Measurements from ENCODE around the gene SLC6A9.
A peak's percentile ranks its signal among the peaks of the same experiment; 100 is the strongest.

Gene SLC6A9

DNA sequence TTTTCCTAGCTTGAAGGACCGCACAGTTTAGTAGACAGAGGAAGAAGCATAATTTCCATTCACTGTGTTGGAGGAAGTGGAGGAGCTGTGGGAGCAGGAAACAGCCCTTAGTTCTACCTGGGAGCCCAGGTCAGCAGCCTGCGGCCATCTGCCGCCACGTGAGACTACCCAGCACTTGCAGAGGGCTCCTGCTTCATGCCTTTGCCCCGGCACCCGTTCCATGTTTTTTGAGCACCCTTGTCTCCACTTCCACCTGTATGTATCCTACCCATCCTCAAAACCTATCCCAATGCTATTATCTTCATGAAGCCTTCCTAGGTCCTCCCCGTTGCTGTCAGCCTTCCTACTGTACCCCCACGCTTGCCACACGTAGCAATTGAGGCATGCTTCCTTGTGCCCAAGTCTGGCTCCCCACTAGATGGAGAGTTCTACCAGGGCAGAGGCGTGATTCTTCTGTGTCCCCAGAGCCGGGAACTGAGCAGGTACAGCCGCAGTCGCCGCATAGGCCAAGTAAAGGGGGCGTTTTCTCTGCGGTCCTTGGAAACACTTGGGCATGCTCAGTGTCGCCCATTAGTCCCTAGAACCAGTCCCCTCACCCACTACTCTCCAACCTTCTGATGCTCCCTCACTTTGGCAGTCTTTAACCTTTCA lies 1.9 kb downstream of the SLC6A9 start:
- peak; percentile 28 for DNase-seq (ENCODE audit: low read depth)

DNA sequence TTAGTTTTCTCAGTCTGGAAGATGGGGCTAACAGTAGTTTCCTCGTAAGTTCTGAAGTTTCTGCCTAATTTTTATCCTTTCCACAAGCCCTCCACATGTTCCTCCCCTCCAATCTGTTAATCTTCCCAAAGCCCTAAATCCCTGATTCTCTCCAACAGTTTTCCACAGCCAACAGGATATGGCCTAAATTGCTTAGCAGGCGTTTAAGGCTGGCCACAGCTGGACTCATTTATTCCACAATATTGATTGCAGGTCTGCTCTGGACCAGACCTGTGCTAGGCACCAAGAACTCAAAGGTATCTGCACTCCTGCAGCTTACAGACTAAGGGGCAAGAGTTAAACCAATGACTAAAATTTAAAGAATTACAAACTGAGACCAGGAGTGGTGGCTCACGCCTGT lies 3.9 kb downstream of the SLC6A9 start:
- DNase-seq (ENCODE audit: low read depth), result no peak

DNA sequence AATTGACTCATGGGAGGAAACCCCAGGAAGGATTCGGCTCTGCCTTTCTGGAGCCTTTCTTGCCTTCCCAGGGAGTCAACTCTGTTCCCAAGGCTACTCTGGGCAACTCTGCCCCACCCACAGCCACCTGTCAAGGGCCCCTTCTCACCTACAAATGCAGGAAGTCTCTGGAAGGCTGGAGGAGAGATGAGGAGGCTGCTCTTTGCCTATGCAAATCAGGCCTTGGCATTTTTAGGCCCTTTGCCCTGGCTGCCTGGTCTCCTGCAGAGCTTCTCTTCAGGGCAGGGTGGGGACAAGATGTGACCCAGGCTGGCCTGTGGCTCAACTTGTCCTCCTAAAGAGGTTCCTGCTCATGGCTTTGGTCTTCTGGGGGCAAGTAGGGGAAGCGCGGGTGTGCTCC lies 5.4 kb downstream of the SLC6A9 start:
- no peak for DNase-seq (ENCODE audit: low read depth)

DNA sequence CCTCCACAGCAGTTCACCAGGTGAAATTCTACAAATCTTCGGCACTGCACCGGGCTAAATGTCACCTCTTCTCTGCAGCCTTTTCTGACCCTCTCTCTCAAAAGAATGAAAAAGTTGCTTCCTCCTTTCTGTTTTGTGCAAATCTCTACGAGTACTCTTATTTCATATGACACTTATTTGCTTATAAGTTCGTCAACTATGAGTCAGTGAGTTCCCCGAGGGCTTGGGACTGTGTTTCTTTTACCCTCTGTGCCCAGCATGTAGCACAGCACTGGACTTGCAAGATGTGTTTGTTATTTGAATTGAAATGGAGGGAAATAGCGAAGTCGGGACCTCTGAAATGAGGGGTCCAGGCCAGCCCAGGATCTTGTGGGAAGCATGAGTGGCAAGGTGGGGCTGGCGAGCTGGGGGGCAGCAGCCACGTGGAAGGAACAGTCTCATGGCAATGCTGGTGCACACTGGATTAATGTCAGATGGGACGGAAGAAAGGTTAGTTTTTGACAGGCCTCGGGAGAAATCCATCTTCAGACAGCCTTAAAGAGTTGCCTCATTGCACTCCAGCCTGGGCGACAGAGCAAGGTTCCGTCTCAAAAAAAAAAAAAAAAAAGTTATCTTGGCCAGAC lies 6.2 kb downstream of the SLC6A9 start:
- DNase-seq (ENCODE audit: low read depth), result no peak

DNA sequence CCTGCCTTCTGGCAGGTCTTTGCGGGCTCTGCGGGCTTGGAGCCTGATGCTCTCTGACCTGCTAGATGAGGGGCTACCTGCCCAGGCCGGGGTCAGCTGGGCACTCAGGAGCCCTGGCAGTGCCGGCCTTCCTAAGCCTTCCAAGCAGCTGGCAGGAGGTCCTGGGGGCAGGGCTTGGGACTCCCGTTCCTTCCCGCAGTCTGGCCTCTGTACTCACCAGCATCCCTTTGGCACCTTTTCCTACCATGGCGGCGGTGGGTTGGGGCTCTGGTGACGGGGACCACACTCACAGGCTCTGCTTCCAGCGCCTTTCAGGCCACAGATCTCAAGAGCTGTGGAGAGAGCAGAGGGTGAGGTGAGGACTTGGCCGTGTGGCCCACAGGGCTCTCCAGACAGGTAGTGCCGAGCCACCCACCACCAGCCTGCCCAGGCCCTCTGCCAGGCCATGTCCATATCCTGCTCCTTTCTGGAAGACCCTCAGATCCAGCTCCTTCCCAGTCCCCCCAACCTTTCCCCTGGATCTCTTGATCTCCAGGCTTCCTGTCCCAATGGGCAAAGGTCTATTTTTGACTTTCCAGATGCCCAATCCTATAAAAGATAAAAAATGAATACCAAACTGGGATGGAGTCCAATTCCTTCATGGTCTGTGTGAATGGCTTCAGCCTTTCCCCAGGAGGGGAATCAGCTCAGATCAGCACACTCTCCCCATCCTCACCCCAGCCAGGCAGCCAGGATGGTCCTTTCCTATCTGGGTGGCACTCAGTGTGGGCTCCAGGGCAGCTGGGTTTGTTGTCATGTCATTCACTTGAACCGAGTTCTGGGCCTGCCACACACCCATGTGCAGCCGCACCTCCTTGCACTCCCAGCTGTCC lies 7.0 kb downstream of the SLC6A9 start:
- DNase-seq (ENCODE audit: low read depth), result no peak

DNA sequence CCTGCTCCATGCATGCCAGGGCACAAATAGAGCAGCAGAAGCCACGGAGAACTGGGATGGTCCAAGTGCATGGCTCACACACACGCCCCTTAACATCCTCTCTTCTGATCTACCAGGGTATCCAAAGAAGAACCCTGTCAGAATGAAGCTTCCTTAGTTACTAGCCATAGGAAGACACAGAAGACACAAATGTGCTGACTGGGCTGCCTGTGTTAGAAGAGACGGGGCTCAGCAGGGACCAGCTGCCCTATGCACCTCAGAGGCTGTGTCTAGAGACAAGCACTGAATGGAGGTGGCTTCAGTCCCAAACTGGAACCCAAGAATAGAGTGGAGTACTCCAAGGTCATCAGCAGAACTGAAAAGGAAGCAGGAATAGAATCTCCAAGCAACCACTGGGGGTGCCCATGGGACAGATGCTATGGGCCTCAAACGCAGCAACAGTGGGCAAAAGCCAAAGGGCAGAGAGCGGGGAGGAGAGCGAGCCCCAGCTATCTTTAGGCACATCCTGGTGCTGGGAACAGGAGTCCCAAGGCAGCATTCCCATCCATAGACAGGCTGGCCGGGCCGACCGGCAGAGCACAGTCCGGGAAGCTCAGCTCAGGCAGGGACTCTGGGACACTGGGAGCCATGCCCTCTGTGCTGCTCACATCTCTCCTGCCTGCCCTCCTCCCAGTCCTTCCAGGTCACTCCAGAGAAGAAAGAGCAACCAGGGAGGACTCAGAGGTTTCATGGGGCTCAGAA lies 9.5 kb downstream of the SLC6A9 start:
- no peak for DNase-seq (ENCODE audit: low read depth)

DNA sequence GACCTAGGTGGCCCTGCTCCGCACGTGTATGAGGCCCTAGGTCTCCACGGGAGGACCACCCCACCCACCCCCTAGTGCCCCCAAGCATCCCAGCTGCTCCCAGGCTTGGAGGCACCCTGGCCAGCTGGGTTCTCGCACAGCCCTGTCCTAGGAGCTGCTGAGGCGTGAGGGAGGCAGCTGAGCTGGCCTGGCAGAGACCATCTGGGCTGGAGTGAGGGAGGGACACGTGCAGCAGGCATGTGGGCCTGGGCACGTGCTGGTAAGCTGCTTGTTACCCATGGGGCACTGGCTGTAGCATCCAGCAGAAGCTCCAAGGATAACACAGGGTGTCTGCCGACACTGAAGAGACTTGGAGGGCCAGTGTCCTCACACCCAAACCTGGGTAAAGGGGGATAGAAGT lies 10.1 kb downstream of the SLC6A9 start:
- no peak for DNase-seq (ENCODE audit: low read depth)

DNA sequence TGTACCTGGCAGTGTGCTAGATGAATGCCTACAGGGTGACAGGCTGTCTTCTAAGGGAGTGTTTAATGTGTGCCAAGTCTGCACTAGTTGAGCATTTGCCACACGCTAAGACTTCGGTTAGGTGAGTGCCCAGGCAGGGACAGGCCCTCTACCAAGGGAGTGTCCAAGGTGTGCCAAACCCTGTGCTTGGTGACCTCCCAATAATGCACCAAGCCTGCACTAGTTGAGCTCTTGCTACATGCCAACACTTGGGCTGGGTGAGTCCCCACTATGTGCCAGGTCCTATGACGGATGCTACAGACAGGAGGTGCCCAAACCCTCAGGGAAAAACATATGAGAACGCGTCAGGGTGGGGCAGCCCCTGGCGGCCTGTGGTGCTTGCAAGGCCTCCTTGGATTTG lies 10.8 kb downstream of the SLC6A9 start:
- no peak for DNase-seq (ENCODE audit: low read depth)

DNA sequence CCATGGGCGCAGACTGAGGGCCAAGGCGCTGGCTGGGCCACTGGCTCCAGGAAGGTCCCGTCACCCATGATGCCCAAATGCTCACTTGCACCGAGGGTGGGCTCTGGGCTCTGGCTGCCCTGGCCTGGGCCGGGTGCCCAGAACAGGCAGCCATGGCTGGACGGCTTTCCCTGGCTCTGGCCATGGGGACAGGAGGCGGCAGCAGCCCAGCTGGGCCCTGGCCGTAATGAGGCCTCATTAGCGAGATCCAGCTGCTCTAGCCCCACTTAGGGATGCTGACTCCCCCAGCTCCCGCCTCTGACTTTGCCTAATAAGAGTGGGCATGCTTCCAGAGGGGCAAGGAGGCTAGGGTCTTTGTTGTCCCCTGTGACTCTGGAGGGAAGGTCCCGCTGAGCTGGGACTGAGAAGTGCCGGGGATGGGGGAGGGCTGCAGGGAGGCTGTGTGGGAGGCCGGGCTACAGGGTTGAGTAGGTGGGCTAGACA lies 11.8 kb downstream of the SLC6A9 start:
- no peak for DNase-seq (ENCODE audit: low read depth)

DNA sequence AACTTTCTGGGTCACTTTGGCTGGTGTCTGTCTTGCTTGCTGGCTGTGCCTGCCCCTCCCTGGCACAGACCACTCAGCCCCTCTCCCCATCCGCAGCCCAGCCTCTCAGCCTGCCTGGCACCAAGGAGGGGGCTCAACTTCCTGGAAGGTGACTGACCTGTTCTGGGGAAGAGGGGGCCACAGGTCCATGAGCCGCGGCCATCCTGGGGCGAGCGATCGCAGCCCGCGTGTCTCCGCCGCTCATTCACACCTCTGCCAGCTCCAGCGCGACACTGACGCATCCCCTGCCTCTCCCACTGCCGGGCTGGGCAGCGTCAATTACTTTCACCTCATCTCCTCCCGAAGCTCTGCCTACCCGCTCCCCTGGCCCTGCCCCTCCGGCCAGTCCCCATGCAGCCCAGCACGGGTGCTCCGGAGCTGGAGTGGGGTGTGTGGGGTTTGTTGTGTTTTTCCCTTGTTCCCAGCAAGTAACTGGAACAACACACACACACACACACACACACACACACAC lies 14.3 kb downstream of the SLC6A9 start:
- DNase-seq (ENCODE audit: low read depth), result no peak

DNA sequence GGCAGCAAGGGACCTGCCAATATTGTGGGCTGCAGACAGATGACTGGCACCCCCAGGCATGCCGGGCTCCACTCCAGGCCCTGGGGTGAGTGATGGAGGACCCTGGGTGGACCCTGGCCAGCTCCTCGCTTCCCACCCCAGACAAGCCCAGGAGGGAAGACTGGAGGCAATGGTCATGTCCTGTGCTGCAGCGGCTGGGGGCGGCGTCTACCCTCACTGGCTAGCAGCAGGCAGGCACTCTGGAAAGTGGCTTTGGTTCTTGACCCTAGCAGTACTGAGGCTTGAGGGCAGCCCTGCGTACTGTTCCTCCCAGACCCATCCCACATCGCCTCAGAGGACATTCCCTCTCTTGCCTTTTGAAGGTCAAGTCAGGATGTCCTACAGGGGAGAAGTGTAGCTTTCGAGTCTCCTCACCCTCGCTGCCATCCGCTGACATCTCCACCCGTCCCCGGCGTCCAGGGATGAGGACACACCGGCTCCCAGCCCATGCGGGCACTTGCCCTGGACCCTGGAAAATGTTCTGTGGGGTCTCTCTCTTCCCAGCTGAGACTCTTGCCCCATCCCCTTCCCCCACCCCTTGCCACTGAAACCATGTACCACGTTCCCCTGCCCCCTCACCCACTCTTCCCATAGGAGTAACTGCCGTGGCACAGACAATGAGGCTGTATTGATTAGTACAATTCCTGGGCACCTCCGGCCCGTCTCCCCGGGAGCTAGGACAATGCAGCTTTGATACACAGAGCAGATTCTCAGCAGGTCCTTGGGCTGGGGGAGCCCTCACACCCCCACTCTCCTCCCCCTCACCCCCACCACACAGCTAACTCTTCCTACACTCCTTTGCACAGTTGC lies 15.0 kb downstream of the SLC6A9 start:
- DNase-seq (ENCODE audit: low read depth), result no peak

DNA sequence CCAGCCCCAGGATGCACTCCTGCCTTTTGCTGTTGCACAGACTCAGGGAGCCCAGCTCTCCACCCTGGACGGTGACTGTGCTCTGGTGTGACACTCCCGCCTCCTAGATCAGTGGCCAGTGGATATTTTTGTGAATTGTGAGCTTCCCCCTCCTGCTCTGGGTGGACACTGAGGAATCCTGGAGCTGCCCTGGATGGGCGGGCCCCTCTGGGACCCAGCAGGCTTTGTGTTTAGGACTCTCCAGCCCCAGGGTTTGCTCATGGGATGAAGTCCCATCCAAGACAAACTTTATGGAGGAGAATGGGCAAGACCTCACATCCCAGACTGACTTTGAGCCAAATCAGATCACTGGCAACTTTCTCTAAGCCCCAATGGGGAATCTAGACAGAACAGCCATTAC lies 16.1 kb downstream of the SLC6A9 start:
- no peak for DNase-seq (ENCODE audit: low read depth)

DNA sequence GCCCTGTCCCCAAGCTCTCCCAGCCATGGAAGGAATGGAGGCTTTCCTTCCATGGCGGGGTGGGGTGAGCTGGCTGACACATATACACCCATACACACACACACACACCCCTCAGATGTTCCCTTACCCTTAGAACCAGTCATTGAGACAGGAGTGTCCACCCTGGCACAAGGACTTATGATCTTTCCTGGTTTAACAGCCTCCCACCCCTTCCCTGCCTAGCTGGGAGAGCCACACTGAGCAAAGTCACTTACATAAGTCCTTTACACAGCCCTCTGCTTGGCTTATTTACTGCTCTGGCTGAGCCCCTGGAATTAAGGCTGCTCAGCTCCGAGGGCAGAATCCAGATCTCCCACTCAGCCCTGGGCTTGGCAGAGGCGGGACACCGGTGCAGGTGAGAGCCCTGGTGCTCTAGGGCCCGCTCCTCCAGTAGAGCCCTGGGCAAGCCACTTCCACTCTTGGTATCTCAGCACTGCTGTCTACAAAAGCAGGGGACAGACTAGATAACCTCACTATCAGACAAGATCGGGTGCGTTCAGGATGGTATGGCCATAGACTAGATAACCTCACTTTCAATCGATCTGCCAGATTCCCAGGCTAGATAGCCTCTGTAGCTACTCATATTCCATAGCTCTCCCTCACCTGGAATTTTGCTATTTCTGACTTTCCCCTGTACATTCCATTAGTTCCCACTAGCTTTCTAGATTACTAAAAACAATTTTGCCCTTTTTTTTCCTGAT lies 16.7 kb downstream of the SLC6A9 start:
- no peak for DNase-seq (ENCODE audit: low read depth)

DNA sequence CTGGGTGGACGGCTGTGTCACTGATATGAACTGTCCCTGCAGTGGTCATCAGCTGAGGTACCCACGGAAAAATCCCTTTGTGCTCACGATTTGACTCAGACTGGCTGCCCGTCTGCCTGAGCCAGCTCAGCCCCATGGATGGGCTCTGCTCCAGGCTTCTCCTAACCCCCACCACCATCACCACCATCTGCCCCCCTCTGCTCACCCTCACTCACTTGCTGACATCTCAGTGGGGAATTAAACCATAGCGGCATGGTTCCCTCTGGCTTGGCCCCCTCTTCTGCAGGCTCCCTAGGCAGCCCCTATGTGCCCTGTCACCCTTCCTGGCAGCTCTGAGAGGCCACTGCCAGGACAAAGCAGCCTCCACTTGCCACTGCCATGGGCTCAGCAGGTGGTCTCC lies 17.3 kb downstream of the SLC6A9 start:
- no peak for DNase-seq (ENCODE audit: low read depth)

DNA sequence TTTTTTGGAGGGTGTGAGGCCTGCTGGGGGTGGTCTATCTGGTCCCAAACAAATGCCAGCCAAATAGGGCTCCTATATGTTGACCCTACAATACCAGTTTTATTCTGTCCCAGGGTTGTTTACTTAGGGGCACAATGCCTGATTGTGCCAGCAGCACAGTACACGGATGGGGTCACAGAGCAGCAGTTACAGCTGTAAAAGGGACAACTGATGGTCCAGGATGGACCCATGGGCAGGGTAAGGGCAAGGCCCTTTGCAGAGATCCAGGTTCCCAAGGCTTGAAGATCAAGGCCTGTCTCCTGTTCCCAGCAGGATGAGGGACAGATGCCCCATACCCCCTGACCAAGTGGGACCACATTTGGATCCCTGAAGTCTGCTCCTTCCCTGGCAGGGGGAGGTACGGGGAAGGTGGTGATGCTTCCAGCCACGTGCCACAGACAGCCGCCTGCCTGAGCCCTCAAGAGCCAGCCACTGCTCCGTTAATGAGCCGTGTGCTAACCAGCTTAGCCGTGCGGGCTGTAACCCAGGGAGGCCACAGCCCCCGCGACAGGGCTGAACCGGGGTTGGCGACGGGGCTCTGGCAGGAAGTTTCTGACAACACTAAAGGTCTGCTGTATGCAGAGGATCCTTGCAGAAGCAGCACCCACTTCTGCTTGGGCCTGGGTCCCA lies 18.2 kb downstream of the SLC6A9 start:
- DNase-seq (ENCODE audit: low read depth), result no peak

DNA sequence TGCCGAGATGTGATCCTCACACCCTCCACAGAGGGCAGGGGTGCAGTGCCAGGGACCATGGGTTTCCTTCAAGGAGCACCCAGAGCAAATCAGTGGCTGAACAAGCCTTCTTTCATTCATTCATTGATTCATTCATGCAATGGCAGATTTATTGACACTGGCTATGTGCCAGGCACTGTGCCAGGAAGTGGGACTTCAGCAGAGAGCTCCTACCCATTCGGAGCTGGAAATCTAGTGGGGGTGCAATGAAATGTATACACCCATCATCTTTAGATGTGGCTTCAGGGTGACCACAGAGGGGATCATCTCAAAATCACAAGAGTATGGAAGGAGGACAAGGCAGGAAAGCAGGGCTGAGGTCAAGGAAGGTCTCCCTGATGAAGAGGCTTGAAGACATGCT lies 18.9 kb downstream of the SLC6A9 start:
- DNase-seq (ENCODE audit: low read depth), result no peak

DNA sequence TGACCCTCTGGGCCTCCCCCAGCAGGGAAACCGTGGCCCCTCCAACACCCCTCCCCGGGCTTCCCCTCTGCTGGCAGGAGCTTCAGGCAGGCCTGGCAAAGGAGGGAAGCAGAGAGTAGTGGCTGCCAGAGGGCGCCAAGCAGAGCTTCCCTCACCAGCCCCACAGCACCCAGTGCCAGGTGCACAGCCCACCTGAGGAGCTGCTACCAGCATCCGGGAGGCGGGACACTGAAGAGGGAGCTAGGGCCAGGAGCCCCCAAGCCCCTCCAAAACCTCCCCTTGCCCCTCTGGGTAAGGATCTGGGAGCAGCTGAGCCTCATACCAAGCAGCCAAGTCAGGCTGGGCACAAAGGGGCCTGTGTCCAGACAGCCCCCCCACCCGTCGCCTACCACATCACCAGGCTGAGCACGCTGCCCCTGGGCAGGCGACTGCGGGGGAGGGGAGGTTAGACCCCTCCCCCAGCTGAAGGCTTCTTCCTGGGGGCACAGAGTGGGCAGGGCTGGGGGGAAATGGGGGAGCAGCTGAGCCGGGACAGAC lies 20.3 kb downstream of the SLC6A9 start:
- no peak for DNase-seq (ENCODE audit: low read depth)

DNA sequence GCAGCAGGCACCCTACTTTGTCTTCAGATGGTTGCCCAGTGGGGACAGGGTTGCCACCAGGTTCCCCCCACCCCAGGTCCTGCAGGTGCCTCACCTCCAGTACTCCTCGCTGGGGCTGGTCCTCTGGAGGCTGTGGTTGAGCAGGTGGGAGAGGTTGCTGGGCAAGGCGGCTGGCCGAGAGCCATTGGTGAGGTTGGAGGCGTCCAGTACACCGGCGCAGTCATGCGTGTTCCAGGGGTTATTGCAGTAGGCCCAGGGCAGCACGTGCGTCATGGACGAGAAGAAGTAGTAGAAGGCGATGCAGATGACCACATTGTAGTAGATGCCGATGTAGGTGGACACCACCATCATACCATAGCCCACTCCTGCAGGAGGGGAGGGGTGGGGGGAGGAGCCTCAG lies 23.0 kb downstream of the SLC6A9 start:
- no peak for DNase-seq (ENCODE audit: low read depth)

DNA sequence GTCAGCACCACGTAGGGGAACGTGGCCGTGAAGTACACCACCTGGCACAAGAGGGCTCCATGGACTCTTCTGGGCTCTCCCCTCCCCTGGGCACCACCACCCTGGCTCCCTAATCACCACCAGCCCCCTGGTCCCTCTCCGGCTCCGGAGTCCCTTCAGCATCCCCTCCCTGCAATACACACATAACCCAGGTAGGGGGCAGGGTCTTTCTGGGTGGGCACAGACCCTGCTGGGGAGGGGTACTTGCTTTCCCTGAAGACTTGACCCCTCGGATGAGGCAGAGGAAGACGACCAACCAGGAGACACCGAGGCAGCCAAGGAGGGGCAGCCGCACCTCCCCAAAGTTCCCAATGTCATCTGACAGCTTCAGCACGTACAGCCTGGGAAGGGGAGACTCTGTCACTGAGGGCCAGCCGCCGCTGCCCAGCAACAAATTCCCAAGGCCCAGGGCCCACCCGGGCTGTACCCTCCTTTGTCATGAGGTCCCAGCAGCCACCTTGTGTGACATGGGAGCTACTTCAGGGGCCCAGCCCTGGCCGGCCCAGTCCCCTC lies 28.6 kb downstream of the SLC6A9 start:
- DNase-seq (ENCODE audit: low read depth), result no peak

Data from stimulated activated CD8-positive, alpha-beta memory T cell treated with anti-CD3 and anti-CD28 coated beads, Interleukin-7, amount 100 ng/mL, for 24 hours (primary cell).